Stimulated activated CD4-positive, alpha-beta T cell treated with anti-CD3 and anti-CD28 coated beads, TNF-alpha, amount 100 ng/mL, for 24 hours (primary cell): ENCODE measurements around the gene RNF214.
"Not testable (repeated sequence)": the region's sequence is repeated elsewhere in the genome, so short reads cannot be mapped to it uniquely, and the experiment has no call there.

Experiments used
- DNase-seq, 3 experiments: peaks; one replicate each; pipeline ENCODE4 v3.0.0-alpha.2; 2020; ENCODE audit warnings: low read depth in 3 of 3

Gene RNF214

GRCh38 chr11:117230999-117231841 lies 1.3 kb upstream of the RNF214 start:
- no peak for DNase-seq

GRCh38 chr11:117231842-117232091 lies 704 bp upstream of the RNF214 start, which contains the start of gene PCSK7:
PCSK7 (minus strand) TSS chr11:117232073; CDS start chr11:117229844, 2,229 bp downstream.
- peak in 1 of 3 experiments; percentile 36 for DNase-seq

- no peak for DNase-seq
Observed at GRCh38 chr11:117232911-117233409, 489 bp downstream of the RNF214 start.

- no peak for DNase-seq
Observed at GRCh38 chr11:117238221-117238620, 5.8 kb downstream of the RNF214 start.

GRCh38 chr11:117239295-117239694 lies 6.8 kb downstream of the RNF214 start:
- DNase-seq, result no peak

GRCh38 chr11:117248341-117248740 lies 15.9 kb downstream of the RNF214 start:
- DNase-seq, result no peak

GRCh38 chr11:117249571-117249970 lies 17.1 kb downstream of the RNF214 start:
- DNase-seq, result no peak

- DNase-seq, result no peak
Observed at GRCh38 chr11:117251506-117251905, 19.0 kb downstream of the RNF214 start.

- DNase-seq, result no peak
Observed at GRCh38 chr11:117255966-117256365, 23.5 kb downstream of the RNF214 start.

GRCh38 chr11:117256573-117256972 lies 24.1 kb downstream of the RNF214 start:
- DNase-seq, result no peak

GRCh38 chr11:117258576-117258975 lies 26.1 kb downstream of the RNF214 start:
- no peak for DNase-seq

GRCh38 chr11:117259417-117259816 lies 26.9 kb downstream of the RNF214 start:
- DNase-seq, result no peak

GRCh38 chr11:117264624-117265323 lies 32.3 kb downstream of the RNF214 start:
- not testable (repeated sequence) for DNase-seq

GRCh38 chr11:117265745-117266144 lies 33.3 kb downstream of the RNF214 start:
- DNase-seq, result no peak

- no peak for DNase-seq
Observed at GRCh38 chr11:117269856-117270255, 37.4 kb downstream of the RNF214 start.

- no peak for DNase-seq
Observed at GRCh38 chr11:117271208-117271607, 38.7 kb downstream of the RNF214 start.

GRCh38 chr11:117272175-117272574 lies 39.7 kb downstream of the RNF214 start:
- not testable (repeated sequence) for DNase-seq

GRCh38 chr11:117273550-117274289 lies 41.2 kb downstream of the RNF214 start:
- no peak for DNase-seq

GRCh38 chr11:117278347-117278746 lies 45.9 kb downstream of the RNF214 start:
- DNase-seq, result no peak

- no peak for DNase-seq
Observed at GRCh38 chr11:117279711-117280376, 47.4 kb downstream of the RNF214 start.

- DNase-seq, result no peak
Observed at GRCh38 chr11:117281159-117281558, 48.7 kb downstream of the RNF214 start.

GRCh38 chr11:117281869-117282268 lies 49.4 kb downstream of the RNF214 start:
- DNase-seq, result no peak
